HepG2 (cell line): ENCODE measurements around the gene TMEM38A. TPM values are rescaled to one million over a fixed set of nuclear protein-coding genes. Genes with fewer than 3 reads are reported as not detected.
A peak's percentile ranks its signal among the peaks of the same experiment; 100 is the strongest.

Experiments
- KDM5B ChIP-seq: sonication (generic); formaldehyde crosslinking; IDR thresholded peaks from 2 replicates; pipeline ENCODE4 v1.4.0; 2020; ENCODE audit warnings: missing genetic modification reagents, mild to moderate bottlenecking, borderline replicate concordance
- MAFG ChIP-seq: sonication (generic); formaldehyde crosslinking; IDR thresholded peaks from 2 replicates; pipeline ENCODE4 v1.5.1; 2020; ENCODE audit warnings: mild to moderate bottlenecking, missing genetic modification reagents
- RXRA ChIP-seq: sonication (generic); formaldehyde crosslinking; IDR thresholded peaks from 2 replicates; pipeline ENCODE4 v1.5.1; 2020; ENCODE audit warnings: missing genetic modification reagents
- SALL1 ChIP-seq: sonication (generic); formaldehyde crosslinking; IDR thresholded peaks from 2 replicates; pipeline ENCODE4 v1.8.0; 2022; ENCODE audit warnings: mild to moderate bottlenecking, missing genetic modification reagents
- SAP130 ChIP-seq: IDR thresholded peaks from 2 replicates; pipeline ENCODE4 v1.6.1; 2016; ENCODE audit warnings: low read depth
- ZNF550 ChIP-seq: sonication (generic); formaldehyde crosslinking; IDR thresholded peaks from 2 replicates; pipeline ENCODE4 v1.4.0; 2020; ENCODE audit warnings: mild to moderate bottlenecking, missing genetic modification reagents, borderline replicate concordance
- ZNF564 ChIP-seq: sonication (generic); formaldehyde crosslinking; IDR thresholded peaks from 2 replicates; pipeline ENCODE4 v1.8.1; 2023; ENCODE audit warnings: mild to moderate bottlenecking, missing genetic modification reagents
- ZNF572 ChIP-seq: sonication (generic); formaldehyde crosslinking; IDR thresholded peaks from 2 replicates; pipeline ENCODE4 v1.5.1; 2020; ENCODE audit warnings: mild to moderate bottlenecking, missing genetic modification reagents
- ZSCAN25 ChIP-seq: sonication (generic); formaldehyde crosslinking; IDR thresholded peaks from 2 replicates; pipeline ENCODE4 v1.8.0; 2022; ENCODE audit warnings: mild to moderate bottlenecking, missing genetic modification reagents
- ZSCAN9 ChIP-seq: IDR thresholded peaks from 2 replicates; pipeline ENCODE4 v1.6.1; 2016; ENCODE audit warnings: borderline replicate concordance
- polyA plus RNA-seq, 8 experiments: library from polyadenylated mRNA; depleted of rRNA in 3 of 8; stranded (reverse) in 7 of 8; unstranded in 1 of 8; fragments of >200 nt; fragmentation: Illumina TruSeq in 4 of 8; extraction: Trizol in 4 of 8; gene quantifications; 2 replicates each; pipeline versions ENCODE4 v1.2.1 to v1.2.3, GENCODE V29; 2011 to 2016; ENCODE audit warnings: low read depth in 4 of 8, missing spikeins in 1 of 8, mixed read lengths in 1 of 8; ENCODE audit not compliant: insufficient read depth in 1 of 8
- total RNA-seq, 5 experiments: library from RNA; depleted of rRNA; stranded (reverse); fragments of >200 nt; fragmentation: Illumina TruSeq; extraction: Trizol; gene quantifications; 2 replicates each; pipeline ENCODE4 v1.2.3, GENCODE V29; 2016; ENCODE audit warnings: low read depth in 1 of 5
- TF ChIP-seq, protein P1 (sequence below): sonication (generic); formaldehyde crosslinking; IDR thresholded peaks from 2 replicates; pipeline ENCODE4 v1.5.0; 2020; ENCODE audit warnings: mild to moderate bottlenecking, missing genetic modification reagents, moderate library complexity
- TF ChIP-seq, protein P2 (sequence below): sonication (generic); formaldehyde crosslinking; IDR thresholded peaks from 2 replicates; pipeline ENCODE4 v1.8.0; 2022; ENCODE audit warnings: mild to moderate bottlenecking, missing genetic modification reagents; ENCODE audit not compliant: insufficient replicate concordance
- TF ChIP-seq, protein P3 (sequence below): IDR thresholded peaks from 2 replicates; pipeline ENCODE4 v1.6.1; 2016; ENCODE audit warnings: missing genetic modification reagents, missing compliant biosample characterization
- TF ChIP-seq, protein P4 (sequence below): sonication (generic); formaldehyde crosslinking; IDR thresholded peaks from 2 replicates; pipeline ENCODE4 v1.4.0; 2020; ENCODE audit warnings: mild to moderate bottlenecking, missing genetic modification reagents
- TF ChIP-seq, protein P5 (sequence below): IDR thresholded peaks from 2 replicates; pipeline ENCODE4 v1.6.1; 2012; ENCODE audit warnings: low read depth, low read length, improper control_type of control experiment
- TF ChIP-seq, protein P6 (sequence below): sonication (generic); formaldehyde crosslinking; IDR thresholded peaks from 2 replicates; pipeline ENCODE4 v1.8.0; 2022; ENCODE audit warnings: missing genetic modification reagents, mild to moderate bottlenecking, inconsistent platforms, borderline replicate concordance

Gene TMEM38A
- total and polyA plus RNA-seq, 2 of the 13 experiments (the other 11 are each of a cell fraction or from before 2014, with no cell fraction given): 4.8 to 6.8 TPM

DNA sequence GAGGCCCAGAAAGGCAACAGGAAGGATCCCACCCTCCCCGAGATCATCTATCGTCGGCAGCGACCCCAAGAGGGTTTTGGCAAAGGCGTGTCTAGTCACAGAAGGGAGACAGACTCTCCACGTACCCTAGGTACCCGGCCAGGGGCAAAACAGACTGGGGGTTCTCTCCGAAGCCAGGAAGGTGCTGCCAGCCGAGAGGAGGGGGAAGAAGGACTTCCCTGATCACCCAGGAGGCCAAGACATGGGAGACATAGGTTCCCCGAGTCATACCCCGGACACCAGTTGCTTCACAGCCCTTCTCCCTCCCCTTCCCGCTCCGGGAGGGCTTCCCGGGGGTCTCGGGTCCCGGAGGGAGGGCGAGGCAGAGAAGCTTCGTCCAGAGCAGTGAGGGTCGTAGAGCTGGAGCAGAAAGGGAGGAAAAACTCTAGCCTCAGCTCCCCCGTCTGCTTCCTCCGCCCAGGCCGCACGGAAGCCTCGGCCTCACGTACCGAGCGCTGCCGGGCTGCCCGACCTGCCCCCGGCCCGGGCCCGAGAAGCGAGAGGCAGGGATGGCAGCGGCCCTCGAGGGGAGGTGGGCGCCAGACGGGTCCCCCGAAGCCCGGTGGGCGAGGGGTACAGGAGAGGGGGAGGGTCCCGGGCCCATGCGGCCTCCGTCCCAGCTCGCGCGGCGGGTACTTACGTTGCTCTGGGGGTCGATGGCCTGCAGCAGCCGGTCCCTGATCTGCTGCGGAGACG, 33.6 kb upstream of the TMEM38A start (continued):
- TF ChIP-seq KDM5B (CRISPR knock-in tag) (0 out of 2 replicates have a peak, but pooled peaks have one; percentile 43), ZSCAN9 (CRISPR knock-in tag) (no peak; the same call in 1 of the 2 replicates), ZNF564 (0 out of 2 replicates have a peak, but pooled peaks have one; percentile 34), ZSCAN25 (CRISPR knock-in tag) (0 out of 2 replicates have a peak, but pooled peaks have one; percentile 6), SAP130 (CRISPR knock-in tag) (peak; percentile 24), MAFG (CRISPR knock-in tag) (0 out of 2 replicates have a peak, but pooled peaks have one; percentile 16), ZNF550 (CRISPR knock-in tag) (0 out of 2 replicates have a peak, but pooled peaks have one; percentile 51), ZNF572 (CRISPR knock-in tag) (0 out of 2 replicates have a peak, but pooled peaks have one; percentile 49), SALL1 (peak; percentile 40), RXRA (CRISPR knock-in tag) (peak; percentile 23; the same call in 1 of the 2 replicates)
- TF ChIP-seq, protein P1, sequence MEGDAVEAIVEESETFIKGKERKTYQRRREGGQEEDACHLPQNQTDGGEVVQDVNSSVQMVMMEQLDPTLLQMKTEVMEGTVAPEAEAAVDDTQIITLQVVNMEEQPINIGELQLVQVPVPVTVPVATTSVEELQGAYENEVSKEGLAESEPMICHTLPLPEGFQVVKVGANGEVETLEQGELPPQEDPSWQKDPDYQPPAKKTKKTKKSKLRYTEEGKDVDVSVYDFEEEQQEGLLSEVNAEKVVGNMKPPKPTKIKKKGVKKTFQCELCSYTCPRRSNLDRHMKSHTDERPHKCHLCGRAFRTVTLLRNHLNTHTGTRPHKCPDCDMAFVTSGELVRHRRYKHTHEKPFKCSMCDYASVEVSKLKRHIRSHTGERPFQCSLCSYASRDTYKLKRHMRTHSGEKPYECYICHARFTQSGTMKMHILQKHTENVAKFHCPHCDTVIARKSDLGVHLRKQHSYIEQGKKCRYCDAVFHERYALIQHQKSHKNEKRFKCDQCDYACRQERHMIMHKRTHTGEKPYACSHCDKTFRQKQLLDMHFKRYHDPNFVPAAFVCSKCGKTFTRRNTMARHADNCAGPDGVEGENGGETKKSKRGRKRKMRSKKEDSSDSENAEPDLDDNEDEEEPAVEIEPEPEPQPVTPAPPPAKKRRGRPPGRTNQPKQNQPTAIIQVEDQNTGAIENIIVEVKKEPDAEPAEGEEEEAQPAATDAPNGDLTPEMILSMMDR (CRISPR knock-in tag): peak; percentile 28; the same call in 1 of the 2 replicates
- TF ChIP-seq, protein P2, sequence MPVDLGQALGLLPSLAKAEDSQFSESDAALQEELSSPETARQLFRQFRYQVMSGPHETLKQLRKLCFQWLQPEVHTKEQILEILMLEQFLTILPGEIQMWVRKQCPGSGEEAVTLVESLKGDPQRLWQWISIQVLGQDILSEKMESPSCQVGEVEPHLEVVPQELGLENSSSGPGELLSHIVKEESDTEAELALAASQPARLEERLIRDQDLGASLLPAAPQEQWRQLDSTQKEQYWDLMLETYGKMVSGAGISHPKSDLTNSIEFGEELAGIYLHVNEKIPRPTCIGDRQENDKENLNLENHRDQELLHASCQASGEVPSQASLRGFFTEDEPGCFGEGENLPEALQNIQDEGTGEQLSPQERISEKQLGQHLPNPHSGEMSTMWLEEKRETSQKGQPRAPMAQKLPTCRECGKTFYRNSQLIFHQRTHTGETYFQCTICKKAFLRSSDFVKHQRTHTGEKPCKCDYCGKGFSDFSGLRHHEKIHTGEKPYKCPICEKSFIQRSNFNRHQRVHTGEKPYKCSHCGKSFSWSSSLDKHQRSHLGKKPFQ (CRISPR knock-in tag): no peak
- TF ChIP-seq, protein P3, sequence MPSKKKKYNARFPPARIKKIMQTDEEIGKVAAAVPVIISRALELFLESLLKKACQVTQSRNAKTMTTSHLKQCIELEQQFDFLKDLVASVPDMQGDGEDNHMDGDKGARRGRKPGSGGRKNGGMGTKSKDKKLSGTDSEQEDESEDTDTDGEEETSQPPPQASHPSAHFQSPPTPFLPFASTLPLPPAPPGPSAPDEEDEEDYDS (CRISPR knock-in tag): no peak
- TF ChIP-seq, protein P4, sequence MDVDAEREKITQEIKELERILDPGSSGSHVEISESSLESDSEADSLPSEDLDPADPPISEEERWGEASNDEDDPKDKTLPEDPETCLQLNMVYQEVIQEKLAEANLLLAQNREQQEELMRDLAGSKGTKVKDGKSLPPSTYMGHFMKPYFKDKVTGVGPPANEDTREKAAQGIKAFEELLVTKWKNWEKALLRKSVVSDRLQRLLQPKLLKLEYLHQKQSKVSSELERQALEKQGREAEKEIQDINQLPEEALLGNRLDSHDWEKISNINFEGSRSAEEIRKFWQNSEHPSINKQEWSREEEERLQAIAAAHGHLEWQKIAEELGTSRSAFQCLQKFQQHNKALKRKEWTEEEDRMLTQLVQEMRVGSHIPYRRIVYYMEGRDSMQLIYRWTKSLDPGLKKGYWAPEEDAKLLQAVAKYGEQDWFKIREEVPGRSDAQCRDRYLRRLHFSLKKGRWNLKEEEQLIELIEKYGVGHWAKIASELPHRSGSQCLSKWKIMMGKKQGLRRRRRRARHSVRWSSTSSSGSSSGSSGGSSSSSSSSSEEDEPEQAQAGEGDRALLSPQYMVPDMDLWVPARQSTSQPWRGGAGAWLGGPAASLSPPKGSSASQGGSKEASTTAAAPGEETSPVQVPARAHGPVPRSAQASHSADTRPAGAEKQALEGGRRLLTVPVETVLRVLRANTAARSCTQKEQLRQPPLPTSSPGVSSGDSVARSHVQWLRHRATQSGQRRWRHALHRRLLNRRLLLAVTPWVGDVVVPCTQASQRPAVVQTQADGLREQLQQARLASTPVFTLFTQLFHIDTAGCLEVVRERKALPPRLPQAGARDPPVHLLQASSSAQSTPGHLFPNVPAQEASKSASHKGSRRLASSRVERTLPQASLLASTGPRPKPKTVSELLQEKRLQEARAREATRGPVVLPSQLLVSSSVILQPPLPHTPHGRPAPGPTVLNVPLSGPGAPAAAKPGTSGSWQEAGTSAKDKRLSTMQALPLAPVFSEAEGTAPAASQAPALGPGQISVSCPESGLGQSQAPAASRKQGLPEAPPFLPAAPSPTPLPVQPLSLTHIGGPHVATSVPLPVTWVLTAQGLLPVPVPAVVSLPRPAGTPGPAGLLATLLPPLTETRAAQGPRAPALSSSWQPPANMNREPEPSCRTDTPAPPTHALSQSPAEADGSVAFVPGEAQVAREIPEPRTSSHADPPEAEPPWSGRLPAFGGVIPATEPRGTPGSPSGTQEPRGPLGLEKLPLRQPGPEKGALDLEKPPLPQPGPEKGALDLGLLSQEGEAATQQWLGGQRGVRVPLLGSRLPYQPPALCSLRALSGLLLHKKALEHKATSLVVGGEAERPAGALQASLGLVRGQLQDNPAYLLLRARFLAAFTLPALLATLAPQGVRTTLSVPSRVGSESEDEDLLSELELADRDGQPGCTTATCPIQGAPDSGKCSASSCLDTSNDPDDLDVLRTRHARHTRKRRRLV (CRISPR knock-in tag): no peak
- TF ChIP-seq, protein P5, sequence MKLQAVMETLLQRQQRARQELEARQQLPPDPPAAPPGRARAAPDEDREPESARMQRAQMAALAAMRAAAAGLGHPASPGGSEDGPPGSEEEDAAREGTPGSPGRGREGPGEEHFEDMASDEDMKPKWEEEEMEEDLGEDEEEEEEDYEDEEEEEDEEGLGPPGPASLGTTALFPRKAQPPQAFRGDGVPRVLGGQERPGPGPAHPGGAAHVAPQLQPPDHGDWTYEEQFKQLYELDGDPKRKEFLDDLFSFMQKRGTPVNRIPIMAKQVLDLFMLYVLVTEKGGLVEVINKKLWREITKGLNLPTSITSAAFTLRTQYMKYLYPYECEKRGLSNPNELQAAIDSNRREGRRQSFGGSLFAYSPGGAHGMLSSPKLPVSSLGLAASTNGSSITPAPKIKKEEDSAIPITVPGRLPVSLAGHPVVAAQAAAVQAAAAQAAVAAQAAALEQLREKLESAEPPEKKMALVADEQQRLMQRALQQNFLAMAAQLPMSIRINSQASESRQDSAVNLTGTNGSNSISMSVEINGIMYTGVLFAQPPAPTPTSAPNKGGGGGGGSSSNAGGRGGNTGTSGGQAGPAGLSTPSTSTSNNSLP: no peak
- TF ChIP-seq, protein P6, sequence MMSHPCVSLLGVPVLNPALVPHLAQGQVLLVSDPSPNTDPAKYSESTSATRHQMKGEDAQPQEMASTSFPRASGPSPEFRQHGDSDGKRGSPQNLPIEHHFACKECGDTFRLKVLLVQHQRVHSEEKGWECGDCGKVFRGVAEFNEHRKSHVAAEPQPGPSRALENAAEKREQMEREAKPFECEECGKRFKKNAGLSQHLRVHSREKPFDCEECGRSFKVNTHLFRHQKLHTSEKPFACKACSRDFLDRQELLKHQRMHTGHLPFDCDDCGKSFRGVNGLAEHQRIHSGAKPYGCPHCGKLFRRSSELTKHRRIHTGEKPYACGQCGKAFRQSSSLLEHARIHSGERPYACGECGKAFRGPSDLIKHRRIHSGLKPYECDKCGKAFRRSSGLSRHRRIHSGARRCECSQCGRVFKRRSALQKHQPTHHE: 0 out of 2 replicates have a peak, but pooled peaks have one; percentile 52
